Caco-2 (cell line): ENCODE measurements around the gene RAB3B. TPM values are rescaled to one million over a fixed set of nuclear protein-coding genes. Genes with fewer than 3 reads are reported as not detected.
"Not testable (repeated sequence)": the region's sequence is repeated elsewhere in the genome, so short reads cannot be mapped to it uniquely, and the experiment has no call there.

Source experiments
- BruUV-seq: library from RNA; stranded (reverse); fragments of 400-500 nt; replicated peaks from 2 replicates; lab custom pipeline; 2021; lab: Mats Ljungman, UMichigan
- CTCF ChIA-PET: fragments of 300-600 bp; sonication (Branson Sonifier 250); formaldehyde crosslinking; loops from one replicate; lab custom pipeline; 2022; ENCODE audit warnings: antibody characterized with exemption; lab: Charles Lee
- POLR2A ChIA-PET: fragments of 300-600 bp; sonication (Branson Sonifier 250); formaldehyde crosslinking; loops from one replicate; lab custom pipeline; 2022; ENCODE audit warnings: antibody characterized with exemption; lab: Charles Lee
- DNase-seq, 2 experiments: peaks; one replicate each; pipeline versions ENCODE4 v3.0.0 to v3.0.0-alpha.2; 2020 to 2022
- H3K27me3 ChIP-seq: replicated peaks from 2 replicates; pipeline ENCODE4 v1.6.0; 2011; ENCODE audit warnings: low read length; ENCODE audit not compliant: control insufficient read depth, insufficient read depth
- H3K36me3 ChIP-seq: 2 replicates; pipeline ENCODE4 v1.5.1; 2011; ENCODE audit warnings: low read length; ENCODE audit not compliant: control insufficient read depth, insufficient read depth
- H3K4me1 ChIP-seq: fragments of 250-450 bp; sonication (Bioruptor Pico); 2 replicates; pipeline ENCODE4 v1.5.1; 2020; ENCODE audit warnings: mild to moderate bottlenecking
- H3K4me3 ChIP-seq: 2 replicates; pipeline ENCODE4 v1.5.1; 2011; ENCODE audit warnings: low read depth, mild to moderate bottlenecking, control low read depth, low read length
- H3K9me3 ChIP-seq: fragments of 250-450 bp; sonication (Bioruptor Pico); 2 replicates; pipeline ENCODE4 v1.5.1; 2020; ENCODE audit warnings: mild to moderate bottlenecking, moderate library complexity
- H3K27ac Mint-ChIP-seq: one replicate; pipeline ENCODE4 v1.8.0; 2022; ENCODE audit warnings: mixed read lengths; ENCODE audit not compliant: unreplicated experiment
- H3K27me3 Mint-ChIP-seq: one replicate; pipeline ENCODE4 v1.8.0; 2022; ENCODE audit warnings: mixed read lengths; ENCODE audit not compliant: insufficient read depth, unreplicated experiment
- H3K36me3 Mint-ChIP-seq: one replicate; pipeline ENCODE4 v1.8.0; 2022; ENCODE audit warnings: mild to moderate bottlenecking, mixed read lengths; ENCODE audit not compliant: insufficient read depth, unreplicated experiment
- H3K4me1 Mint-ChIP-seq: one replicate; pipeline ENCODE4 v1.8.0; 2022; ENCODE audit warnings: low read depth, mixed read lengths; ENCODE audit not compliant: unreplicated experiment
- H3K4me3 Mint-ChIP-seq: one replicate; pipeline ENCODE4 v1.8.0; 2022; ENCODE audit warnings: mild to moderate bottlenecking, moderate library complexity, mixed read lengths; ENCODE audit not compliant: unreplicated experiment
- H3K9me3 Mint-ChIP-seq: one replicate; pipeline ENCODE4 v1.8.0; 2022; ENCODE audit warnings: mixed read lengths; ENCODE audit not compliant: unreplicated experiment
- intact Hi-C: fragments of 100-400 bp; cut with micrococcal nuclease; formaldehyde crosslinking; loops from one replicate; pipeline ENCODE4 v1.10.0; 2022; ENCODE audit not compliant: unreplicated experiment
- total RNA-seq: library from RNA; stranded (reverse); gene quantifications from 2 replicates; pipeline ENCODE4 v1.2.3, GENCODE V29; 2022
- TF ChIP-seq, protein P1 (sequence below), 2 experiments: fragments of 200-600 bp in 1 of 2; IDR thresholded peaks; 1 replicate in 1 of 2; 2 replicates in 1 of 2; pipeline versions ENCODE4 v1.5.1 to v1.8.0; 2011 to 2022; ENCODE audit warnings: antibody characterized with exemption in 1 of 2, control low read depth in 1 of 2, inconsistent platforms in 1 of 2, low read depth in 1 of 2, low read length in 1 of 2, mild to moderate bottlenecking in 1 of 2, moderate library complexity in 1 of 2; ENCODE audit not compliant: insufficient read depth in 1 of 2, severe bottlenecking in 1 of 2, unreplicated experiment in 1 of 2

Gene RAB3B
- total RNA-seq, 1 experiment from 2014 or later, result 11.6 TPM

DNA sequence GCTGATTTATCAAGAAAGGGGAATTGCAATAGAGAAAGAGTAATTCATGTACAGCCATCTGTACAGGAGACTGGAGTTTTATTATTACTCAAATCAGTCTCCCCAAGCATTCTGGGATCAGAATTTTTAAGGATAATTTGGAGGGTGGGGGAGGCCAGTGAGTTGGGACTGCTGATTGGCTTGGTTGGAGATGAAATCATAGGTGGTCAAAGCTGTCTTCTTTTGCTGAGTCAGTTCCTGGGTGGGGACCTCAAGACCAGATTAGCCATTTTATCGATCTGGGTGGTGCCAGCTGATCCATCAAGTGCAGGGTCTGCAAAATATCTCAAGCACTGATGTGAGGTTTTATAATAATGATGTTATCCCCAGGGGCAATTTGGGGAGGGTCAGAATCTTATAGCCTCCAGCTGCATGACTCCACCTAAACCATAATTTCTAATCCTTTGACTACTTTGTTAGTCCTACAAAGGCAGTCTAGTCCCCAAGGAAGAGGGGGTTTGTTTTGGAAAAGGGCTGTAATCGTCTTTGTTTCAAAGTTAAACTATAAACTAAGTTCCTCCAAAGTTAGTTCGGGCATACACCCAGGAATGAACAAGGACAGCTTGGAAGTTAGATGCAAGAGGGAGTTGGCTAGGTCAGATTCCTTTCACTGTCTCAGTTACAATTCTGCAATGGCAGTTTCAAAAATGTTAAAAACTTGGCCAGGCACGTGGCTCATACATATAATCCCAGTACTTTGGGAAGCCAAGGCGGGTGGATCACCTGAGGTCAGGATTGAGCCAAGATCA lies 16.9 kb upstream of the RAB3B start:
- intact Hi-C loops, result loop anchor here (5.0 kb wide), 1 partner anchor 50 kb away; the partner anchor contains the start of genes BTF3L4 and TXNDC12

DNA sequence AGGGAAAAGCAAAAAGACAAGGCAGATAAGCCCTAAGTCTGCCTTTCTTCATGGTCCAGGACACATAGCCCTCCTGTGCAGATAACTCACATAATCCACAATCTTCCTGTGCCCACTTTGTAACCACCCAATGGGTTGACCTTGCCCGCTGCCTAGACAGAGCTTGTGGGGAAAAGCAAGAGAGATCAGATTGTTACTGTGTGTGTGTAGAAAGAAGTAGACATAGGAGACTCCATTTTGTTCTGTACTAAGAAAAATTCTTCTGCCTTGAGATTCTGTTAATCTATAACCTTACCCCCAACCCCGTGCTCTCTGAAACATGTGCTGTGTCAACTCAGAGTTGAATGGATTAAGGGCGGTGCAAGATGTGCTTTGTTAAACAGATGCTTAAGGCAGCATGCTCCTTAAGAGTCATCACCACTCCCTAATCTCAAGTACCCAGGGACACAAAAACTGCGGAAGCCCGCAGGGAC lies 15.6 kb upstream of the RAB3B start:
- Mint-ChIP-seq H3K27ac (peak overlapping the region; percentile 99), H3K4me1 (peaks cover 12% of the 10 kb centered on the region), H3K4me3 (peak overlapping the region; percentile 62)
- peak; percentile 53 to 64 for DNase-seq
- BruUV-seq, H3K9me3 Mint-ChIP-seq, H3K27me3 ChIP-seq, H3K36me3 ChIP-seq, H3K4me3 ChIP-seq, H3K27me3 Mint-ChIP-seq, H3K9me3 ChIP-seq, H3K36me3 Mint-ChIP-seq, POLR2A ChIA-PET: not testable (repeated sequence)
- H3K4me1 ChIP-seq, result peaks cover 29% of the 10 kb centered on the region
- CTCF ChIA-PET, result interaction anchor here (0.6 kb wide), 1 partner anchor 137 kb away, joined by 3 read pairs; no protein-coding TSS in a partner anchor
- intact Hi-C loops, result loop anchor here (5.0 kb wide), 1 partner anchor 51 kb away; the partner anchor contains the start of genes BTF3L4 and TXNDC12

More for the DNA sequence above, 16.9 kb upstream of the RAB3B start:
- Histone ChIP-seq H3K9me3 (no peaks in the 10 kb centered on the region), H3K36me3 (no peaks in the 10 kb centered on the region), H3K4me1 (peaks cover 39% of the 10 kb centered on the region), H3K27me3 (no peaks in the 10 kb centered on the region), H3K4me3 (peak overlapping the region; percentile 13; the same call in 1 of the 2 replicates)
- Mint-ChIP-seq H3K27me3 (no peaks in the 10 kb centered on the region), H3K4me3 (peak overlapping the region; percentile 69), H3K9me3 (no peaks in the 10 kb centered on the region), H3K27ac (peak overlapping the region; percentile 99), H3K4me1 (peaks cover 12% of the 10 kb centered on the region), H3K36me3 (no peaks in the 10 kb centered on the region)
- BruUV-seq, result no TSS peak
- POLR2A ChIA-PET, result interaction anchor here (0.5 kb wide), 1 partner anchor 283 kb away, joined by 3 read pairs; no protein-coding TSS in a partner anchor
- CTCF ChIA-PET, result no interaction called here
- peak in 1 of 2 experiments; percentile 9 for DNase-seq
- TF ChIP-seq, protein P1, sequence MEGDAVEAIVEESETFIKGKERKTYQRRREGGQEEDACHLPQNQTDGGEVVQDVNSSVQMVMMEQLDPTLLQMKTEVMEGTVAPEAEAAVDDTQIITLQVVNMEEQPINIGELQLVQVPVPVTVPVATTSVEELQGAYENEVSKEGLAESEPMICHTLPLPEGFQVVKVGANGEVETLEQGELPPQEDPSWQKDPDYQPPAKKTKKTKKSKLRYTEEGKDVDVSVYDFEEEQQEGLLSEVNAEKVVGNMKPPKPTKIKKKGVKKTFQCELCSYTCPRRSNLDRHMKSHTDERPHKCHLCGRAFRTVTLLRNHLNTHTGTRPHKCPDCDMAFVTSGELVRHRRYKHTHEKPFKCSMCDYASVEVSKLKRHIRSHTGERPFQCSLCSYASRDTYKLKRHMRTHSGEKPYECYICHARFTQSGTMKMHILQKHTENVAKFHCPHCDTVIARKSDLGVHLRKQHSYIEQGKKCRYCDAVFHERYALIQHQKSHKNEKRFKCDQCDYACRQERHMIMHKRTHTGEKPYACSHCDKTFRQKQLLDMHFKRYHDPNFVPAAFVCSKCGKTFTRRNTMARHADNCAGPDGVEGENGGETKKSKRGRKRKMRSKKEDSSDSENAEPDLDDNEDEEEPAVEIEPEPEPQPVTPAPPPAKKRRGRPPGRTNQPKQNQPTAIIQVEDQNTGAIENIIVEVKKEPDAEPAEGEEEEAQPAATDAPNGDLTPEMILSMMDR (IDR thresholded peaks at IDR 0.05; ENCODE audit: insufficient read depth in 1 of 2, low read depth in 1 of 2, low read length in 1 of 2, severe bottlenecking in 1 of 2, unreplicated experiment in 1 of 2), result no peak

DNA sequence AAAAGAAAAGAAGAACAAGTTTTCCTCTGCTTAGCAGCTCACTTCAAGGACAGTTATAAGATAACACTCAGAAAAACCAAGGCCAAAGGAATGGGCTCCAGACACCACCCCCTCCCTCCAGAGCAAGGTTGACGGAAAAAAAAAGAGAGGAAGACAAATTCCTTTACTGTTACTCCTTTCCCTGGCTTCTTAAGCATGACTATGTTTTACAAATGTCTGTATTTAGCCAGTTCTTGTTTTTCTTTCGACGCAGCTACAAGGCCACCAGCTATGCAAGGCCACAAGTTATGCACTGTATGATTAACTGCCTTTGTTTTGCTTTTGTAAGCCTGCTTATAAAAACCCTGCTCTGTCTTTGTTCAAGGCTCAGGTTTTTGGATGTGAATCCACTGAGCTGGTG lies 15.0 kb upstream of the RAB3B start:
- H3K36me3 Mint-ChIP-seq, H3K36me3 ChIP-seq, POLR2A ChIA-PET, H3K4me3 Mint-ChIP-seq, BruUV-seq, H3K9me3 ChIP-seq, H3K9me3 Mint-ChIP-seq, H3K4me3 ChIP-seq, H3K27me3 Mint-ChIP-seq, H3K27me3 ChIP-seq: not testable (repeated sequence)
- intact Hi-C loops, result loop anchor here (5.0 kb wide), 1 partner anchor 52 kb away; the partner anchor contains the start of genes BTF3L4 and TXNDC12
- Mint-ChIP-seq H3K27ac (peak overlapping the region; percentile 99), H3K4me1 (peaks cover 12% of the 10 kb centered on the region)
- peaks cover 28% of the 10 kb centered on the region for H3K4me1 ChIP-seq
- DNase-seq, result peak in 1 of 2 experiments; percentile 26
- CTCF ChIA-PET, result interaction anchor here (0.6 kb wide), 1 partner anchor 137 kb away, joined by 3 read pairs; no protein-coding TSS in a partner anchor

DNA sequence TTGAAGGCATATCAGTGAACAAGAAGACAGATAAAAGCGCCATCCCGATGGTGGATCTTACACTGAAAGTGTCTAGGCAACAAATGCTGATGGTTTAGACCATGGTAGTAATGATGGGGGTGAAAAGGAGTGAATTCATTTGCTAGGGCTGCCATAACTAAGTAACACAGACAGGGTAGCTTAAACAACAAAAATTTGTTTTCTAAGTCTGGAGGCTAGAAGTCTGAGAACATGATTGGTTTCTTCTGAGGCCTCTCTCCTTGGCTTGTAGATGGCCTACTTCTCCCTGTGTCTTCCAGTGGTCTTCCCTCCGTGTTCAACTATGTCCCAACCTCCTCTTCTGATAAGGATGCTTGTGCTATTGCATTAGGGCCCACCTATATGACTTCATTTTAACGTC lies 13.4 kb upstream of the RAB3B start:
- DNase-seq, result no peak
- ChIA-PET POLR2A (no interaction called here), CTCF (interaction anchor here (0.7 kb wide), 1 partner anchor 108 kb away, joined by 4 read pairs; no protein-coding TSS in a partner anchor)
- Mint-ChIP-seq H3K4me1 (peaks cover 12% of the 10 kb centered on the region), H3K4me3 (no peak overlapping the region), H3K27ac (no peak overlapping the region), H3K36me3 (no peaks in the 10 kb centered on the region), H3K27me3 (no peaks in the 10 kb centered on the region), H3K9me3 (no peaks in the 10 kb centered on the region)
- Histone ChIP-seq H3K9me3 (no peaks in the 10 kb centered on the region), H3K27me3 (no peaks in the 10 kb centered on the region), H3K4me3 (no peak overlapping the region), H3K36me3 (no peaks in the 10 kb centered on the region), H3K4me1 (peaks cover 28% of the 10 kb centered on the region)
- intact Hi-C loops, result no loop called here
- no TSS peak for BruUV-seq
- TF ChIP-seq, protein P1 (IDR thresholded peaks at IDR 0.05; ENCODE audit: insufficient read depth in 1 of 2, low read depth in 1 of 2, low read length in 1 of 2, severe bottlenecking in 1 of 2, unreplicated experiment in 1 of 2), result no peak
